Natural killer cell (primary cell): ENCODE measurements around the gene GREB1L. TPM values are rescaled to one million over a fixed set of nuclear protein-coding genes. Genes with fewer than 3 reads are reported as not detected.

Experiments used
- ATAC-seq, 3 donors: fragments of 150-1000 bp in 2 of 3; fragments of 200-7000 bp in 1 of 3; cut with Tn5 transposase; 1 replicate in 1 of 3; 2 replicates in 2 of 3; pipeline ENCODE4 v1.10.0; 2021; ENCODE audit warnings: mild to moderate bottlenecking in 2 of 3, moderate library complexity in 2 of 3
- DNase-seq, 2 donors: peaks; one replicate each; pipeline versions ENCODE4 v3.0.0 to v3.0.0-alpha.2; 2013 to 2021; ENCODE audit warnings: mixed read lengths in 1 of 2
- H3K27ac ChIP-seq: one replicate; pipeline ENCODE4 v1.5.1; 2013; ENCODE audit warnings: mild to moderate bottlenecking, low read length
- H3K27me3 ChIP-seq: one replicate; pipeline ENCODE4 v1.6.1; 2013; ENCODE audit warnings: low read length; ENCODE audit not compliant: control insufficient read depth, insufficient read depth
- H3K36me3 ChIP-seq: one replicate; pipeline ENCODE4 v1.6.1; 2013; ENCODE audit warnings: low read length; ENCODE audit not compliant: control insufficient read depth, insufficient read depth
- H3K4me1 ChIP-seq: one replicate; pipeline ENCODE4 v1.6.1; 2013; ENCODE audit warnings: low read length; ENCODE audit not compliant: control insufficient read depth, insufficient read depth
- H3K4me3 ChIP-seq: one replicate; pipeline ENCODE4 v1.5.1; 2013; ENCODE audit warnings: low read length
- H3K9me3 ChIP-seq: one replicate; pipeline ENCODE4 v1.6.1; 2013; ENCODE audit warnings: low read length; ENCODE audit not compliant: control insufficient read depth, insufficient read depth
- H3K27ac Mint-ChIP-seq, 2 donors: one replicate each; pipeline ENCODE4 v1.8.0; 2022; ENCODE audit warnings: mild to moderate bottlenecking in 2 of 2, mixed read lengths in 2 of 2, moderate library complexity in 1 of 2
- H3K27me3 Mint-ChIP-seq, 2 donors: one replicate each; pipeline ENCODE4 v1.8.0; 2022; ENCODE audit warnings: low read depth in 2 of 2, mixed read lengths in 2 of 2
- H3K36me3 Mint-ChIP-seq: one replicate; pipeline ENCODE4 v1.8.0; 2022; ENCODE audit warnings: mixed read lengths
- H3K4me1 Mint-ChIP-seq, 2 donors: one replicate each; pipeline ENCODE4 v1.8.0; 2022; ENCODE audit warnings: mixed read lengths in 2 of 2
- H3K4me3 Mint-ChIP-seq: one replicate; pipeline ENCODE4 v1.8.0; 2022; ENCODE audit warnings: mild to moderate bottlenecking, moderate library complexity, mixed read lengths
- H3K9me3 Mint-ChIP-seq, 2 donors: one replicate each; pipeline ENCODE4 v1.8.0; 2022; ENCODE audit warnings: mixed read lengths in 2 of 2
- CTCF ChIP-seq: fragments of 200-600 bp; IDR thresholded peaks from one replicate; pipeline ENCODE4 v1.8.0; 2022; ENCODE audit warnings: antibody characterized with exemption
- WGBS: methylation state at CpG from one replicate; pipeline ENCODE4 v1.1.7; 2013; ENCODE audit warnings: missing lambda C conversion rate; ENCODE audit not compliant: insufficient coverage; 5-methylcytosine and 5-hydroxymethylcytosine counted together
- intact Hi-C: fragments of 100-400 bp; cut with micrococcal nuclease; formaldehyde crosslinking; loops from one replicate; pipeline ENCODE4 v1.14.2; 2022
- total RNA-seq, 4 donors: library from RNA; stranded (reverse); fragments of 120-200 nt in 1 of 4; gene quantifications; one replicate each; pipeline versions ENCODE4 v1.2.3 to v1.2.4, GENCODE V29; 2013 to 2022

The GREB1L gene
- total RNA-seq, 3 donors from 2014 or later (not counting 1 experiment from before 2014, with no cell fraction given): not detected

GRCh38 chr18:21284540-21284939 is 42.5 kb downstream of the GREB1L start:
- H3K36me3 ChIP-seq: no peaks in the 10 kb centered on the region
- no peak overlapping the region for H3K27ac ChIP-seq
- DNase-seq (no peak), ATAC-seq (no peak)
- no peaks in the 10 kb centered on the region for H3K9me3 ChIP-seq
- Mint-ChIP-seq H3K27ac (no peak overlapping the region), H3K36me3 (no peaks in the 10 kb centered on the region), H3K27me3 (peaks cover 4 to 22% of the 10 kb centered on the region in 2 donors), H3K9me3 (peaks cover 0 to 2% of the 10 kb centered on the region in 2 donors), H3K4me3 (no peak overlapping the region), H3K4me1 (no peaks in the 10 kb centered on the region)
- intact Hi-C loops: no loop called here
- H3K4me1 ChIP-seq: no peaks in the 10 kb centered on the region
- no peak for TF ChIP-seq CTCF
- no peak overlapping the region for H3K4me3 ChIP-seq
- peaks cover 3% of the 10 kb centered on the region for H3K27me3 ChIP-seq
- 100% methylated on average over 2 of the region's 3 CpGs for WGBS

GRCh38 chr18:21289827-21290226 is 47.8 kb downstream of the GREB1L start:
- Histone ChIP-seq H3K27me3 (no peaks in the 10 kb centered on the region), H3K27ac (no peak overlapping the region), H3K9me3 (no peaks in the 10 kb centered on the region), H3K36me3 (no peaks in the 10 kb centered on the region), H3K4me3 (no peak overlapping the region), H3K4me1 (no peaks in the 10 kb centered on the region)
- Mint-ChIP-seq H3K4me3 (no peak overlapping the region), H3K9me3 (peaks cover 0 to 2% of the 10 kb centered on the region in 2 donors), H3K27ac (no peak overlapping the region), H3K4me1 (no peaks in the 10 kb centered on the region), H3K36me3 (no peaks in the 10 kb centered on the region), H3K27me3 (peaks cover 7 to 13% of the 10 kb centered on the region in 2 donors)
- ATAC-seq: no peak
- TF ChIP-seq CTCF: no peak
- WGBS: 88% methylated on average over 3 of the region's 3 CpGs
- intact Hi-C loops: no loop called here
- DNase-seq: no peak

DNA sequence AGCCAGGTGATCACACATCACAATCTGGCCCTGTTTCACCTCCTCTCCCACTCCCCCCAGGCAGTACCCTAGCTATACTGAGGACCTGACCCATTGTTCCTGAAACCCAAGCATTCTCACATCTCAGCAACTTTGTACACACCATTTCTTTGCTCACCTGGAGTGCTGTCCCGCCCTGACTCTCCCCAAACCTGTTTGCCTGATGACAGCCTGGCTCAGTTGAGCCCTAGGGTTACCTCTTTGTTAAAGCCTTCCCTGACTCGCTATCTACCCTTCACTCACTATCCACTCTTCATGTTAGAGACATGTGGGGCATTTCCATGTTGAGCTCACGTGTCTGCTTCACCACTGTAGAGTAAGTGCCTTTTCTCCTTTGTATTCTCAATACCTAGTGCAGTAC is 49.1 kb downstream of the GREB1L start:
- Histone ChIP-seq H3K4me1 (no peaks in the 10 kb centered on the region), H3K4me3 (no peak overlapping the region), H3K9me3 (no peaks in the 10 kb centered on the region), H3K36me3 (no peaks in the 10 kb centered on the region), H3K27me3 (no peaks in the 10 kb centered on the region), H3K27ac (no peak overlapping the region)
- Mint-ChIP-seq H3K27me3 (peaks cover 7 to 13% of the 10 kb centered on the region in 2 donors), H3K4me1 (no peaks in the 10 kb centered on the region), H3K27ac (no peak overlapping the region), H3K9me3 (peaks cover 0 to 2% of the 10 kb centered on the region in 2 donors), H3K36me3 (no peaks in the 10 kb centered on the region), H3K4me3 (no peak overlapping the region)
- ATAC-seq (no peak), DNase-seq (no peak)
- TF ChIP-seq CTCF: no peak
- 73% methylated on average over 3 of the region's 3 CpGs for WGBS
- intact Hi-C loops: no loop called here

DNA sequence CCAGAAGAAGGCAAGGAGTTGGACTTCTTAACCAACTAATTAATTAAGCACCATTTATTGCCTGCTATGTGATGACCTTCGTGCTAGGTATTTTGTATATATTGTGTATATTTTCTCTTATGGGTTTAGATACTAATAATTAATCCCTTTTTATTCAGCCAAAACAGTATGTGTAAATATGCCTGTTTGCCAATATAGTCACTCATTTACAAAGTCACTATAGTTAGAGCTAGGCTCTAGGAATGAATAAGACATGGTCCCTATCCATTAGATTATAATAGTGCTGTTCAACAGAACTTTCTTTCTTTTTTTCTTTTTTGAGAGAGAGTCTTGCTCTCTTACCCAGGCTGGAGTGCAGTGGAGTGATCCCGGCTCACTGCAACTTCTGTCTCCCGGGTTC is 51.4 kb downstream of the GREB1L start:
- Histone ChIP-seq H3K36me3 (no peaks in the 10 kb centered on the region), H3K9me3 (no peaks in the 10 kb centered on the region), H3K4me3 (no peak overlapping the region), H3K27me3 (no peaks in the 10 kb centered on the region), H3K4me1 (no peaks in the 10 kb centered on the region), H3K27ac (no peak overlapping the region)
- Mint-ChIP-seq H3K4me1 (no peaks in the 10 kb centered on the region), H3K9me3 (no peaks in the 10 kb centered on the region), H3K4me3 (no peak overlapping the region), H3K27me3 (peaks cover 5 to 11% of the 10 kb centered on the region in 2 donors), H3K36me3 (no peaks in the 10 kb centered on the region), H3K27ac (no peak overlapping the region)
- DNase-seq: no peak
- WGBS: 90% methylated on average over 2 of the region's 3 CpGs
- no peak for TF ChIP-seq CTCF
- intact Hi-C loops: no loop called here
- ATAC-seq: no peak
